Body of pancreas (tissue), 4 donors: ENCODE measurements around the gene SCFD2. TPM values are rescaled to one million over a fixed set of nuclear protein-coding genes. Genes with fewer than 3 reads are reported as not detected.

Source experiments
- ATAC-seq: fragments of 150-250 bp; one replicate; pipeline ENCODE4 v1.9.1; 2016
- DNase-seq, 4 donors: peaks; one replicate each; pipeline ENCODE4 v3.0.0-alpha.2; 2019
- H3K27ac ChIP-seq, 4 donors: fragments of 200-600 bp; sonication (generic); 1 replicate in 3 of 4; 2 replicates in 1 of 4; pipeline versions ENCODE4 v1.5.1 to v1.6.1; 2016 to 2019; ENCODE audit warnings: mild to moderate bottlenecking in 1 of 4, mixed read lengths in 1 of 4, moderate library complexity in 1 of 4
- H3K27me3 ChIP-seq, 2 donors: fragments of 200-600 bp; sonication (generic); one replicate each; pipeline ENCODE4 v1.6.0; 2016; ENCODE audit warnings: mild to moderate bottlenecking in 1 of 2
- H3K36me3 ChIP-seq, 2 donors: fragments of 200-600 bp; sonication (generic); replicated peaks in 1 of 2; 2 replicates each; pipeline ENCODE4 v1.5.1; 2016; ENCODE audit warnings: low read depth in 2 of 2; ENCODE audit not compliant: insufficient read depth in 1 of 2
- H3K4me1 ChIP-seq: fragments of 200-600 bp; sonication (generic); one replicate; pipeline ENCODE4 v1.6.0; 2016
- H3K4me3 ChIP-seq, 2 donors: fragments of 200-600 bp; sonication (generic); 1 replicate in 1 of 2; 2 replicates in 1 of 2; pipeline ENCODE4 v1.5.1; 2016 to 2019
- H3K9me3 ChIP-seq, 3 donors: fragments of 200-600 bp; sonication (generic); 1 replicate in 2 of 3; 2 replicates in 1 of 3; pipeline ENCODE4 v1.5.1; 2016
- CTCF ChIP-seq, 7 experiments: fragments of 450-650 bp in 4 of 7; fragments of 200-600 bp in 3 of 7; sonication (generic) in 3 of 7; IDR thresholded peaks; one replicate each; pipeline ENCODE4 v1.5.1; 2016 to 2019; ENCODE audit warnings: antibody characterized with exemption in 7 of 7
- POLR2A ChIP-seq, 3 donors: fragments of 450-650 bp; IDR thresholded peaks; one replicate each; pipeline ENCODE4 v1.6.1; 2016; ENCODE audit warnings: antibody characterized with exemption in 3 of 3, mild to moderate bottlenecking in 2 of 3
- WGBS, 2 donors: methylation state at CpG; one replicate each; pipeline ENCODE4 v1.1.5; 2017; 5-methylcytosine and 5-hydroxymethylcytosine counted together
- intact Hi-C: fragments of 100-400 bp; cut with DNase I; formaldehyde crosslinking; loops from one replicate; pipeline ENCODE4 v1.15.1; 2023
- total RNA-seq, 2 donors: library from RNA; depleted of rRNA; stranded (reverse); fragments of >200 nt; gene quantifications; one replicate each; pipeline ENCODE4 v1.1.0, GENCODE V29; 2016

SCFD2 gene
- total RNA-seq, 2 donors from 2014 or later = 17.9 to 53.7 TPM

GRCh38 chr4:52999626-53000025 lies 366.2 kb downstream of the SCFD2 start:
- DNase-seq (no peak), ATAC-seq (no peak)
- Histone ChIP-seq H3K4me1 (peaks cover 65% of the 10 kb centered on the region), H3K27ac (no peak overlapping the region), H3K4me3 (no peak overlapping the region), H3K9me3 (no peaks in the 10 kb centered on the region), H3K36me3 (no peaks in the 10 kb centered on the region), H3K27me3 (peaks cover 0 to 2% of the 10 kb centered on the region in 2 donors)
- intact Hi-C loops = no loop called here
- TF ChIP-seq CTCF (IDR thresholded peaks at IDR 0.05) (no peak), POLR2A (IDR thresholded peaks at IDR 0.05) (no peak)
- 62 to 63% methylated on average over 6 of the region's 6 CpGs for WGBS, 2 donors

DNA sequence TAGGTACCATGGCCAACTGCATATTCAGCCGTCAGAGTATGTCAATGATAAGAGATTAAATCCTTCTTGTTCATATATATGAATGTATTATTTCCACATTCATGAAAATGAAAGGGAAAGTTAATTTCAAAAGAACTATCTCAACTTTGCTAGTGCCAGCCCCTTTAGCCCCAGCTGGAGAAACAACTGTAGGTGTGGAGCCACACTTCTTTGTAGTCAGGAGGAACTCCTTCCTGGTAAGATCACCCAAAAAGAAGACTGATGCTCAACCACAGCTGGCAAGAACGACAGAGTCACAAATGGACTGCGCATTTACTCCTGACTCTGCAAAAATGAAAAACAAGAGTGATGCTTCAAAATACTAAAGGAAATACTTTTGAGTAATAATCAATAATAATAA lies 367.4 kb downstream of the SCFD2 start:
- Histone ChIP-seq H3K36me3 (no peaks in the 10 kb centered on the region), H3K27me3 (peaks cover 0 to 2% of the 10 kb centered on the region in 2 donors), H3K4me1 (peaks cover 75% of the 10 kb centered on the region), H3K27ac (peak overlapping the region in 3 of 4 donors; percentile 54 to 87 (median 85)), H3K4me3 (no peak overlapping the region), H3K9me3 (no peaks in the 10 kb centered on the region)
- 71 to 81% methylated on average over 3 of the region's 3 CpGs for WGBS, 2 donors
- DNase-seq (no peak), ATAC-seq (no peak)
- TF ChIP-seq CTCF (IDR thresholded peaks at IDR 0.05) (no peak), POLR2A (IDR thresholded peaks at IDR 0.05) (no peak)
- intact Hi-C loops = no loop called here

DNA sequence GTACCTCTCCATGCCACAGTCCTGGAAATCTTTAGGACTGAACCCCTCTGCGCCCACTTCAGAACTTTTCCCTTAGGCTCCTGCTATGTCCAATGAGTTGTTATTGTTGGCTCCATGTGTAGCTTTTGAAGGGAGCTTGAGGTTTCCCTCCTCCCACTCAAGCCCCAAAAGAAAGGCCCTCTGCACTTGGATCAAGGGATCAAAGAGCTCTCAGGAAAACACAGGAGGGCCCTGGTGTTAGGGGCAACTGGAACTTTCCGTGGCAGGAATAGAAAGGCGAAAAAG lies 368.8 kb downstream of the SCFD2 start:
- Histone ChIP-seq H3K27ac (peak overlapping the region; percentile 42 to 87 (median 70)), H3K27me3 (peaks cover 0 to 2% of the 10 kb centered on the region in 2 donors), H3K4me1 (peaks cover 76% of the 10 kb centered on the region), H3K9me3 (no peaks in the 10 kb centered on the region), H3K36me3 (no peaks in the 10 kb centered on the region), H3K4me3 (no peak overlapping the region)
- no peak for ATAC-seq
- WGBS, 2 donors = 88 to 91% methylated on average over 3 of the region's 3 CpGs
- no peak for DNase-seq
- intact Hi-C loops = no loop called here
- TF ChIP-seq CTCF (IDR thresholded peaks at IDR 0.05) = no peak
- no peak for TF ChIP-seq POLR2A (IDR thresholded peaks at IDR 0.05)

DNA sequence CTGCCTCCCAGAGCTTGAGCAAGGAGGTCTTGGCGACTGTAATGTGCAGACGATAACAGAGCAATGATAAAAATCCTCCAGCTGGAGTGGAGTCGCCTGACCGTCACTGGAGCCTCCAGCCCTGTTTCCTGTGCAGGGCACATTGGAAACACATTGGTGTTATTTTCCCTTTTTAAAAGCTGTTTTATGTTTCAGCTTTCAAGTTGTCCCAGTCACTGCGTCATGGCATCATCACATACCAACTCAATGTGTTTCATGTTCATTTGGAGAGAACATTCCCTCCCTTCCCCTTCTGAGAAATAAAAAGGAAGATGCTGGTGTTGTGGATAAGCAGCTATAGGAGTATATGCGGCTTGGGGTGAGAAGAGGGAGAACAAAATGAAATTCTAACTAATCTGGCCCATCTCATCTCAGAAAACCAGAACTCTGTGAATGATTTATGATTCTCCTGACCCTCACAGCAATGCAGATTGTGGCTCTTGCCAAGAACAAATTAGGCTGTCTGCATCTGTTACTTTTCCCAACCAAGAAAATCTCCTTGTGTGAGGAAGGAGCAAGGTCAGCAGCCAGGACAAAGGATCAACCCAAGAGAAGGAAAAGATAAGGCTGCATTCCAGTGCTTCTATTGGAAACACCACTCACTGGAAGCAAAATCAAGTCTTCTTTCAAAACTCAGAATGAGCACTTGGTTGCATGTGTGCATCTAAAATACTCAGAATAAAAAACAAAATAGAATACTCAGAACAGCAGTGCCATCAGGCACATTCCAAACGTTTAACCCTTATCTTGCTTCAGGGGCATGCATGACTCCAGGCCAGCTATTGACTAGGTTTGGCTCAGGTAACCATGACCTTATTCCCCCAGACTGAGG lies 369.4 kb downstream of the SCFD2 start:
- no peaks in the 10 kb centered on the region for H3K9me3 ChIP-seq
- H3K36me3 ChIP-seq = no peaks in the 10 kb centered on the region
- H3K4me1 ChIP-seq = peaks cover 76% of the 10 kb centered on the region
- 15 to 29% methylated on average over 7 of the region's 7 CpGs for WGBS, 2 donors
- peak overlapping the region in 1 of 2 donors; percentile 6 for H3K4me3 ChIP-seq
- intact Hi-C loops = no loop called here
- H3K27me3 ChIP-seq = peaks cover 0 to 2% of the 10 kb centered on the region in 2 donors
- TF ChIP-seq POLR2A (IDR thresholded peaks at IDR 0.05) (no peak), CTCF (IDR thresholded peaks at IDR 0.05) (no peak)
- peak; percentile 58 to 86 (median 70) for DNase-seq
- ATAC-seq = peak; percentile 95
- H3K27ac ChIP-seq = peak overlapping the region; percentile 56 to 87 (median 78)
